Germinal center (tissue), 1 donor: ENCODE data around the gene BCAS3.

Experiments used
- DNase-seq: peaks from one replicate; pipeline ENCODE4 v3.0.0; 2012; ENCODE audit warnings: mixed read lengths, low spot score

The BCAS3 gene

GRCh38 chr17:61316633-61317032 is 639.0 kb downstream of the BCAS3 start:
- no peak for DNase-seq

GRCh38 chr17:61317779-61318178 is 640.1 kb downstream of the BCAS3 start:
- DNase-seq, result no peak

- DNase-seq, result no peak
Observed at GRCh38 chr17:61318684-61319098, 641.0 kb downstream of the BCAS3 start.

- no peak for DNase-seq
Observed at GRCh38 chr17:61321344-61321743, 643.7 kb downstream of the BCAS3 start.

GRCh38 chr17:61322325-61323002 is 644.8 kb downstream of the BCAS3 start:
- DNase-seq, result no peak

- no peak for DNase-seq
Observed at GRCh38 chr17:61323003-61323908, 645.6 kb downstream of the BCAS3 start.

GRCh38 chr17:61323909-61324868 is 646.5 kb downstream of the BCAS3 start:
- DNase-seq, result no peak

- no peak for DNase-seq
Observed at GRCh38 chr17:61324950-61325349, 647.3 kb downstream of the BCAS3 start.

GRCh38 chr17:61325382-61326073 is 647.9 kb downstream of the BCAS3 start:
- no peak for DNase-seq

GRCh38 chr17:61326330-61326729 is 648.7 kb downstream of the BCAS3 start:
- no peak for DNase-seq

GRCh38 chr17:61328351-61328750 is 650.7 kb downstream of the BCAS3 start:
- DNase-seq, result no peak

GRCh38 chr17:61330174-61331150 is 652.8 kb downstream of the BCAS3 start:
- DNase-seq, result no peak

- DNase-seq, result no peak
Observed at GRCh38 chr17:61331178-61331577, 653.5 kb downstream of the BCAS3 start.

GRCh38 chr17:61331886-61332285 is 654.2 kb downstream of the BCAS3 start:
- no peak for DNase-seq

GRCh38 chr17:61333136-61333535 is 655.5 kb downstream of the BCAS3 start:
- DNase-seq, result no peak

GRCh38 chr17:61334673-61335072 is 657.0 kb downstream of the BCAS3 start:
- DNase-seq, result no peak

GRCh38 chr17:61335105-61335844 is 657.6 kb downstream of the BCAS3 start:
- no peak for DNase-seq

- no peak for DNase-seq
Observed at GRCh38 chr17:61335845-61336655, 658.4 kb downstream of the BCAS3 start.

GRCh38 chr17:61337290-61337689 is 659.6 kb downstream of the BCAS3 start:
- no peak for DNase-seq
